ENCODE measurements around the gene SEMA3F.

SEMA3F gene

GRCh38 chr3:50137531-50137930 lies 17.6 kb upstream of the SEMA3F start:
- TF ChIP-seq TCF12 (IDR thresholded peaks at IDR 0.05; ENCODE audit: low read depth) (no peak), YY1 (IDR thresholded peaks at IDR 0.05; ENCODE audit: low read depth) (no peak), CEBPB (IDR thresholded peaks at IDR 0.05) (no peak), ZBTB7A (IDR thresholded peaks at IDR 0.05; ENCODE audit: low read depth) (no peak), REST (IDR thresholded peaks at IDR 0.05; ENCODE audit: low read depth) (no peak), USF1 (IDR thresholded peaks at IDR 0.05) (no peak), EGR1 (IDR thresholded peaks at IDR 0.05) (no peak), EP300 (IDR thresholded peaks at IDR 0.05; ENCODE audit: borderline replicate concordance) (no peak), RAD21 (IDR thresholded peaks at IDR 0.05; ENCODE audit: low read depth) (no peak), CREB1 (IDR thresholded peaks at IDR 0.05; ENCODE audit: low read depth) (no peak), FOXM1 (IDR thresholded peaks at IDR 0.05; ENCODE audit: borderline replicate concordance, low read depth) (no peak)

- TF ChIP-seq NFIC (IDR thresholded peaks at IDR 0.05) (peak; percentile 77), YY1 (IDR thresholded peaks at IDR 0.05; ENCODE audit: low read depth) (no peak), TCF12 (IDR thresholded peaks at IDR 0.05; ENCODE audit: low read depth) (peak; percentile 43; the same call in 1 of the 2 replicates)
Observed at GRCh38 chr3:50138266-50139200, 16.6 kb upstream of the SEMA3F start.

GRCh38 chr3:50139308-50139707 lies 15.8 kb upstream of the SEMA3F start:
- no peak for TF ChIP-seq YY1 (IDR thresholded peaks at IDR 0.05; ENCODE audit: low read depth)
- no peak for TF ChIP-seq TAF1 (IDR thresholded peaks at IDR 0.05; ENCODE audit: low read depth)
- TF ChIP-seq EGR1 (IDR thresholded peaks at IDR 0.05), result no peak
- no peak for TF ChIP-seq CEBPB (IDR thresholded peaks at IDR 0.05)
- no peak for TF ChIP-seq NFIC (IDR thresholded peaks at IDR 0.05)
- no peak for TF ChIP-seq USF1 (IDR thresholded peaks at IDR 0.05)
- TF ChIP-seq TCF12 (IDR thresholded peaks at IDR 0.05; ENCODE audit: low read depth), result no peak
- no peak for TF ChIP-seq ZBTB7A (IDR thresholded peaks at IDR 0.05; ENCODE audit: low read depth)
- TF ChIP-seq EP300 (IDR thresholded peaks at IDR 0.05; ENCODE audit: borderline replicate concordance), result no peak
- TF ChIP-seq TEAD4 (IDR thresholded peaks at IDR 0.05), result no peak
- no peak for TF ChIP-seq RAD21 (IDR thresholded peaks at IDR 0.05; ENCODE audit: low read depth)
- no peak for TF ChIP-seq CREB1 (IDR thresholded peaks at IDR 0.05; ENCODE audit: low read depth)
- no peak for TF ChIP-seq MAX (IDR thresholded peaks at IDR 0.05)
- no peak for TF ChIP-seq REST (IDR thresholded peaks at IDR 0.05; ENCODE audit: low read depth)
- no peak for TF ChIP-seq FOXM1 (IDR thresholded peaks at IDR 0.05; ENCODE audit: borderline replicate concordance, low read depth)

- no peak for TF ChIP-seq TCF12 (IDR thresholded peaks at IDR 0.05; ENCODE audit: low read depth)
- no peak for TF ChIP-seq FOXM1 (IDR thresholded peaks at IDR 0.05; ENCODE audit: borderline replicate concordance, low read depth)
- no peak for TF ChIP-seq RAD21 (IDR thresholded peaks at IDR 0.05; ENCODE audit: low read depth)
- no peak; the same call in 1 of the 2 replicates for TF ChIP-seq NFIC (IDR thresholded peaks at IDR 0.05)
- TF ChIP-seq REST (IDR thresholded peaks at IDR 0.05; ENCODE audit: low read depth), result no peak
- no peak for TF ChIP-seq CREB1 (IDR thresholded peaks at IDR 0.05; ENCODE audit: low read depth)
Observed at GRCh38 chr3:50139718-50140423, 15.3 kb upstream of the SEMA3F start.
